Measurements from ENCODE around the gene TMEM217. TPM values are rescaled to one million over a fixed set of nuclear protein-coding genes. Genes with fewer than 3 reads are reported as not detected.

Gene TMEM217
- total RNA-seq, 1 experiment from 2014 or later, result 2.4 TPM

- intact Hi-C loops (cut with micrococcal nuclease), result no loop called here
- H3K27ac ChIP-seq (ENCODE audit: low read length), result no peak overlapping the region
- no peaks in the 10 kb centered on the region for H3K27me3 ChIP-seq (ENCODE audit: low read length)
- H3K9ac ChIP-seq (ENCODE audit: low read length), result no peak overlapping the region
- peaks cover 34% of the 10 kb centered on the region for H3K36me3 ChIP-seq (ENCODE audit: low read depth, low read length)
- no peaks in the 10 kb centered on the region for H4K20me1 ChIP-seq (ENCODE audit: low read length)
- CTCF ChIA-PET, result no interaction called here
- H3K4me1 ChIP-seq (ENCODE audit: insufficient read depth, low read length), result no peaks in the 10 kb centered on the region
- no TSS peak for BruUV-seq (replicated peaks)
- no peaks in the 10 kb centered on the region for H3K9me2 ChIP-seq (replicated peaks; ENCODE audit: low read length)
- H3F3A ChIP-seq (ENCODE audit: low read length, unreplicated experiment), result no peaks in the 10 kb centered on the region
- POLR2A ChIA-PET (ENCODE audit: unreplicated experiment), result no interaction called here
- no peaks in the 10 kb centered on the region for H3K79me2 ChIP-seq (ENCODE audit: low read length)
- DNase-seq (no peak), ATAC-seq (no peak)
- H3K4me2 ChIP-seq (ENCODE audit: low read length), result no peak overlapping the region
- H3K9me3 ChIP-seq (ENCODE audit: low read length), result no peaks in the 10 kb centered on the region
- no peak overlapping the region for H2AFZ ChIP-seq (ENCODE audit: low read length)
- TF ChIP-seq, protein P1, sequence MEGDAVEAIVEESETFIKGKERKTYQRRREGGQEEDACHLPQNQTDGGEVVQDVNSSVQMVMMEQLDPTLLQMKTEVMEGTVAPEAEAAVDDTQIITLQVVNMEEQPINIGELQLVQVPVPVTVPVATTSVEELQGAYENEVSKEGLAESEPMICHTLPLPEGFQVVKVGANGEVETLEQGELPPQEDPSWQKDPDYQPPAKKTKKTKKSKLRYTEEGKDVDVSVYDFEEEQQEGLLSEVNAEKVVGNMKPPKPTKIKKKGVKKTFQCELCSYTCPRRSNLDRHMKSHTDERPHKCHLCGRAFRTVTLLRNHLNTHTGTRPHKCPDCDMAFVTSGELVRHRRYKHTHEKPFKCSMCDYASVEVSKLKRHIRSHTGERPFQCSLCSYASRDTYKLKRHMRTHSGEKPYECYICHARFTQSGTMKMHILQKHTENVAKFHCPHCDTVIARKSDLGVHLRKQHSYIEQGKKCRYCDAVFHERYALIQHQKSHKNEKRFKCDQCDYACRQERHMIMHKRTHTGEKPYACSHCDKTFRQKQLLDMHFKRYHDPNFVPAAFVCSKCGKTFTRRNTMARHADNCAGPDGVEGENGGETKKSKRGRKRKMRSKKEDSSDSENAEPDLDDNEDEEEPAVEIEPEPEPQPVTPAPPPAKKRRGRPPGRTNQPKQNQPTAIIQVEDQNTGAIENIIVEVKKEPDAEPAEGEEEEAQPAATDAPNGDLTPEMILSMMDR (conservative IDR thresholded peaks at IDR 0.05; ENCODE audit: low read depth, low read length), result no peak
- no peak for TF ChIP-seq EZH2 (IDR thresholded peaks at IDR 0.05; ENCODE audit: low read length, unreplicated experiment)
- TF ChIP-seq EZH2phosphoT487 (IDR thresholded peaks at IDR 0.05; ENCODE audit: borderline replicate concordance, low read length), result no peak
- no peak overlapping the region for H3K4me3 ChIP-seq (ENCODE audit: low read length)
Measured at GRCh38 chr6:37289931-37290330, 32.0 kb upstream of the TMEM217 start.

GRCh38 chr6:37288247-37288646, 30.3 kb upstream of the TMEM217 start:
- no peak overlapping the region for H2AFZ ChIP-seq (ENCODE audit: low read length)
- no peak overlapping the region for H3K4me3 ChIP-seq (ENCODE audit: low read length)
- no peak overlapping the region for H3K27ac ChIP-seq (ENCODE audit: low read length)
- no peak overlapping the region for H3K4me2 ChIP-seq (ENCODE audit: low read length)
- H3K27me3 ChIP-seq (ENCODE audit: low read length), result no peaks in the 10 kb centered on the region
- H3K9ac ChIP-seq (ENCODE audit: low read length), result no peak overlapping the region
- no peak for ATAC-seq
- ChIA-PET CTCF (no interaction called here), POLR2A (ENCODE audit: unreplicated experiment) (no interaction called here)
- no peaks in the 10 kb centered on the region for H3K9me3 ChIP-seq (ENCODE audit: low read length)
- TF ChIP-seq EZH2phosphoT487 (IDR thresholded peaks at IDR 0.05; ENCODE audit: borderline replicate concordance, low read length) (no peak), EZH2 (IDR thresholded peaks at IDR 0.05; ENCODE audit: low read length, unreplicated experiment) (no peak)
- TF ChIP-seq, protein P1 (conservative IDR thresholded peaks at IDR 0.05; ENCODE audit: low read depth, low read length), result no peak
- intact Hi-C loops (cut with micrococcal nuclease), result no loop called here
- H3K4me1 ChIP-seq (ENCODE audit: insufficient read depth, low read length), result no peaks in the 10 kb centered on the region
- H3F3A ChIP-seq (ENCODE audit: low read length, unreplicated experiment), result no peaks in the 10 kb centered on the region
- no peaks in the 10 kb centered on the region for H3K79me2 ChIP-seq (ENCODE audit: low read length)
- no TSS peak for BruUV-seq (replicated peaks)
- no peaks in the 10 kb centered on the region for H3K9me2 ChIP-seq (replicated peaks; ENCODE audit: low read length)
- no peaks in the 10 kb centered on the region for H4K20me1 ChIP-seq (ENCODE audit: low read length)
- DNase-seq, result no peak
- H3K36me3 ChIP-seq (ENCODE audit: low read depth, low read length), result peaks cover 43% of the 10 kb centered on the region

DNA sequence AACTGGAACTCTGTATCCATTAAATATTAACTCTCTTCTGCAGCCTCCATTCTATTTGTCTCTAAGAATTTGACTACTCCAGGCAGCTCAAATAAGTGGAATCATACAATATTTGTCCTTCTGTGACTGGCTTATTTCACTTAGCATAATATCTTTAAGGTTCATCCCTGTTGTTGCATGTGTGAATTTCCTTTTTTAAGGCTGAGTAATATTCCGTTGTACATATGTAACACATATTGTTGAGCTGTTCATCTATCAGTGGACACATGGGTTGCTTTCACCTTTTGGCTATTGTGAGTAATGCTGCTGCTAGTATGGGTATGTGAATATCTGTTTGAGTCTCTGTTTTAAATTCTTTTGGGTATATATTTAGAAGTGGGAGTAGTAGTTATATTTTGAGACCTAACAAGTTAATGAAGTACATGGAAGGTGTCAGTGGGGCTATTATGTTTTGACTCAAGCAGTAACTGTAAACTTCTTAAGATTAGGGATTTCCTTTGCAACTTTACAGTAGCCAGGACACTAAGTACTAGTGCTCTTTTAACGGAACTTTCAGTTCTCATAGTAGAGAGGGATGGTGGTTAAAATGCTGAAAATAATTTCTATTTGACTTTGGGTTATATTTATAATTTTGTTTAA, 29.7 kb upstream of the TMEM217 start:
- ChIA-PET CTCF (no interaction called here), POLR2A (ENCODE audit: unreplicated experiment) (no interaction called here)
- intact Hi-C loops (cut with micrococcal nuclease), result no loop called here
- TF ChIP-seq EZH2phosphoT487 (IDR thresholded peaks at IDR 0.05; ENCODE audit: borderline replicate concordance, low read length), result no peak
- TF ChIP-seq, protein P1 (conservative IDR thresholded peaks at IDR 0.05; ENCODE audit: low read depth, low read length), result no peak
- no peak for TF ChIP-seq EZH2 (IDR thresholded peaks at IDR 0.05; ENCODE audit: low read length, unreplicated experiment)
- H3K4me3 ChIP-seq (ENCODE audit: low read length), result no peak overlapping the region
- no peaks in the 10 kb centered on the region for H3K9me2 ChIP-seq (replicated peaks; ENCODE audit: low read length)
- peaks cover 47% of the 10 kb centered on the region for H3K36me3 ChIP-seq (ENCODE audit: low read depth, low read length)
- H2AFZ ChIP-seq (ENCODE audit: low read length), result no peak overlapping the region
- H3K9ac ChIP-seq (ENCODE audit: low read length), result no peak overlapping the region
- no peaks in the 10 kb centered on the region for H3K27me3 ChIP-seq (ENCODE audit: low read length)
- H3K4me2 ChIP-seq (ENCODE audit: low read length), result no peak overlapping the region
- no peak for ATAC-seq
- H3K9me3 ChIP-seq (ENCODE audit: low read length), result no peaks in the 10 kb centered on the region
- H3K27ac ChIP-seq (ENCODE audit: low read length), result no peak overlapping the region
- BruUV-seq (replicated peaks), result no TSS peak
- H3K4me1 ChIP-seq (ENCODE audit: insufficient read depth, low read length), result no peaks in the 10 kb centered on the region
- H3K79me2 ChIP-seq (ENCODE audit: low read length), result no peaks in the 10 kb centered on the region
- no peaks in the 10 kb centered on the region for H3F3A ChIP-seq (ENCODE audit: low read length, unreplicated experiment)
- DNase-seq, result no peak
- H4K20me1 ChIP-seq (ENCODE audit: low read length), result no peaks in the 10 kb centered on the region
